Activated T-cell treated with anti-CD3 and anti-CD28 coated beads, Interleukin-2, amount 50 U/mL, for 72 hours (primary cell): Measurements from ENCODE around the gene GLCCI1. TPM values are rescaled to one million over a fixed set of nuclear protein-coding genes. Genes with fewer than 3 reads are reported as not detected.
A peak's percentile ranks its signal among the peaks of the same experiment; 100 is the strongest.
"Not testable (repeated sequence)": the region's sequence is repeated elsewhere in the genome, so short reads cannot be mapped to it uniquely, and the experiment has no call there.

Experiments used
- ATAC-seq, 2 donors: fragments of 150-1000 bp; cut with Tn5 transposase; replicated peaks in 1 of 2; 2 replicates each; pipeline ENCODE4 v1.10.0; 2021; ENCODE audit warnings: moderate library complexity in 2 of 2, mild to moderate bottlenecking in 1 of 2
- DNase-seq, 2 donors: peaks; one replicate each; pipeline ENCODE4 v3.0.0; 2021 to 2022; ENCODE audit warnings: mixed read lengths in 1 of 2
- H3K27ac Mint-ChIP-seq: one replicate; pipeline ENCODE4 v1.8.0; 2022; ENCODE audit warnings: mild to moderate bottlenecking, moderate library complexity, mixed read lengths
- H3K27me3 Mint-ChIP-seq: one replicate; pipeline ENCODE4 v1.8.0; 2022; ENCODE audit warnings: low read depth, mixed read lengths
- H3K36me3 Mint-ChIP-seq, 2 donors: one replicate each; pipeline ENCODE4 v1.8.0; 2022; ENCODE audit warnings: mixed read lengths in 2 of 2, mild to moderate bottlenecking in 1 of 2; ENCODE audit not compliant: insufficient read depth in 2 of 2
- H3K4me1 Mint-ChIP-seq: one replicate; pipeline ENCODE4 v1.8.0; 2022; ENCODE audit warnings: low read depth, mixed read lengths
- H3K4me3 Mint-ChIP-seq, 2 donors: one replicate each; pipeline ENCODE4 v1.8.0; 2022; ENCODE audit warnings: mild to moderate bottlenecking in 2 of 2, mixed read lengths in 2 of 2, moderate library complexity in 2 of 2
- H3K9me3 Mint-ChIP-seq, 2 donors: one replicate each; pipeline ENCODE4 v1.8.0; 2022; ENCODE audit warnings: mixed read lengths in 2 of 2
- total RNA-seq, 2 donors: library from RNA; stranded (reverse); gene quantifications; one replicate each; pipeline ENCODE4 v1.2.3, GENCODE V29; 2022

GLCCI1 gene
- total RNA-seq, 2 donors from 2014 or later, result 25.3 to 26.1 TPM

DNA sequence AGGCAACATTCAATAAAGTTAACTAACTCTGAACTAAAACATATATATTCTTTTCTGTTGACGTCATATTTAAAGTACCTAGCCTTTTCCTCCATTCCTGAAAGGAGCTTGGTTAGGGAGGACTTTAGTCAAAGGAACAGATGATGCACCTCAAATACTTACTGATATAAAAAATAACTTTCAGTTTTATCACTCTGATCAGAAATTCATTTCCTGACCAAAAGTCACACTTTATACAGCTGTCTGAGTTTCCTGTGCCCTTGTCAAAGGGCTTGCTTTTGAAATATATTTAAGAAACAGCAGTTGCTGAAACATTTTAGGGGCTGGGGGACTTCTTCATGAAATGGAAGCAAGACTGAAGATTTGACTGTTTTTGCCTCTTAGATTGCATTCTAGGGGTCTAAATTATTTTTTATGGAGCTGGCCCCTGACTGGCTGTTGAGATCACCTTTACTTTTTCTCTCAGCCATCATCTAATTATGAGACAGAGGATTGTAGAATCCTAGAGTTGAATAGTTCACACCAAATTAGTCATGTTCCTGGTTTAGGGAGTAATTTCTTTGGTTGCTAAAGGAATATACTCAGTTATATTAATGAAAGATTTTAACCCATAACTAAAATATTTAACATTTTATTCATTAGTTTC lies 46.6 kb downstream of the GLCCI1 start:
- H3K36me3 Mint-ChIP-seq, result peaks cover 0 to 4% of the 10 kb centered on the region in 2 donors

GRCh38 chr7:8015746-8016120 lies 47.1 kb downstream of the GLCCI1 start:
- ATAC-seq (no peak), DNase-seq (no peak)
- H3K36me3 Mint-ChIP-seq, result peaks cover 0 to 4% of the 10 kb centered on the region in 2 donors
- H3K9me3 Mint-ChIP-seq, result no peaks in the 10 kb centered on the region
- H3K27me3 Mint-ChIP-seq, result no peaks in the 10 kb centered on the region
- H3K4me1 Mint-ChIP-seq, result peaks cover 24% of the 10 kb centered on the region
- H3K4me3 Mint-ChIP-seq, result peak overlapping the region in 1 of 2 donors; percentile 16
- H3K27ac Mint-ChIP-seq, result no peak overlapping the region

More for the DNA sequence above, 46.6 kb downstream of the GLCCI1 start:
- no peaks in the 10 kb centered on the region for H3K9me3 Mint-ChIP-seq
- peak overlapping the region; percentile 81 for H3K27ac Mint-ChIP-seq
- ATAC-seq (peak; percentile 39 to 77), DNase-seq (no peak)
- no peaks in the 10 kb centered on the region for H3K27me3 Mint-ChIP-seq
- peaks cover 24% of the 10 kb centered on the region for H3K4me1 Mint-ChIP-seq
- H3K4me3 Mint-ChIP-seq, result peak overlapping the region; percentile 27 to 52

GRCh38 chr7:8017423-8017822 lies 48.8 kb downstream of the GLCCI1 start:
- ATAC-seq (no peak), DNase-seq (no peak)
- H3K4me1 Mint-ChIP-seq, result peaks cover 24% of the 10 kb centered on the region
- H3K27me3 Mint-ChIP-seq, result no peaks in the 10 kb centered on the region
- H3K9me3 Mint-ChIP-seq, result no peaks in the 10 kb centered on the region
- no peak overlapping the region for H3K4me3 Mint-ChIP-seq
- no peak overlapping the region for H3K27ac Mint-ChIP-seq
- peaks cover 0 to 4% of the 10 kb centered on the region in 2 donors for H3K36me3 Mint-ChIP-seq

DNA sequence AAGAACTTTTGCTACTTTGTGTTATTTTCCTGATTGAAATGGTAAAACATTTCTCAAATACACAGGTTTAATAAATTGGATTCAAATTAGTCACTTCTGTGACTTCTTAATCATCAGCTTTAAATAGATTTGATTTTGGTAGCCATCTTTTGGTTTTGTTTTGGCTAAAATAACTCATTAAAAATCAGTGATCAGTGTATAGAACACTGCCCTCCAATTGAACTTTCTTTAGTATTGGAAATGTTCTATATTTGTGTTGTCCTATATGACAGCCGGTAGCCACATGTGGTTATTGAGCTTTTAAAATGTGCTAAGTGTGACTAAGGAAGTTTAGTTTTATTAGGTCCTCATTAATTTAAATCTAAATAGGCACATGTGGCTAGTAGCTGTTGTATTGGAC lies 50.4 kb downstream of the GLCCI1 start:
- H3K4me3 Mint-ChIP-seq, result no peak overlapping the region

DNA sequence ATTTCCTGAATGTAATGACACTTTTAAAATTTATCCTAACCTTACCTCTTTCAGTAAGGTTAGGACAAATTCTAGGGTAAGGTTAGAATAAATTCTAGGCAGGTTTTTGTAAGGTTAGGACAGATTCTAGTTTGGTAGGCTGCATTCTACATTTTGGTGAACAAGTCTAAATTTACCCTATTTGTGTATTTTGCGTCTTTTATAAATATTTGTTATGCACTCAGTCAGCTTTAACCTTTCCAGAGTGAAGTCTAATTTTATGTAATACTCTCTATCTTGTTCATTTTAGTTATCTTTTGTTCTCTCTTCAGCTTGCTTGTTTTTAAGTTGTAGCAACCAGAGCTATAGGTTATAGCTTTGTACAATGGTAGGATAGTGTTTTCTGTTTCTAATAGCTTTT lies 54.0 kb downstream of the GLCCI1 start:
- H3K4me1 Mint-ChIP-seq, result peaks cover 5% of the 10 kb centered on the region
- H3K27me3 Mint-ChIP-seq, result no peaks in the 10 kb centered on the region
- H3K9me3 Mint-ChIP-seq, result peaks cover 10 to 13% of the 10 kb centered on the region in 2 donors
- no peak for ATAC-seq
- peaks cover 24 to 36% of the 10 kb centered on the region in 2 donors for H3K36me3 Mint-ChIP-seq
- no peak overlapping the region for H3K4me3 Mint-ChIP-seq
- DNase-seq, result no peak
- no peak overlapping the region for H3K27ac Mint-ChIP-seq

More for the DNA sequence above, 50.4 kb downstream of the GLCCI1 start:
- Mint-ChIP-seq H3K27me3 (no peaks in the 10 kb centered on the region), H3K27ac (peak overlapping the region; percentile 70), H3K36me3 (peaks cover 0 to 4% of the 10 kb centered on the region in 2 donors), H3K4me1 (peaks cover 24% of the 10 kb centered on the region), H3K9me3 (no peaks in the 10 kb centered on the region)
- ATAC-seq, result no peak
- no peak for DNase-seq

DNA sequence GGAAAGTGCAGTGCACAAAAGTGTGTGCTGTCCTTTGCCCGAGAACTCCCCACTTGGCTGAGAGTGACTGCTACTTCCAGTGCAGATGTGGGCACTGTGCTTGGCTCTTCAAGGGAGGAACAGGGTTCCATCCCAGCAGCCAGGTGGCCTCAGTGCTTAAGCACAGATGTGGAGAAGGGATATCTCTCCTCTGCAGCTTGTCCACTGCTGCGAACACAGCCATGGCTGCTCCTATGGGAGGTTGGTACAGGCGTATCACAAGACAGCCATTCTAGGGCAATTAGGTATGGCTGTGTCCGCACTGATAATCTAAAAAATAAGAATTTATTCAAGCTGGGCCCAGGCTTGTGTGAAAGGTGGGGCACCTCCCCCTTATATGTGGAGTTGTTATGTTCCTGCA lies 66.6 kb downstream of the GLCCI1 start:
- Mint-ChIP-seq H3K27me3 (no peaks in the 10 kb centered on the region), H3K9me3 (no peaks in the 10 kb centered on the region), H3K27ac (no peak overlapping the region), H3K36me3 (peaks cover 9 to 10% of the 10 kb centered on the region in 2 donors), H3K4me1 (peaks cover 14% of the 10 kb centered on the region), H3K4me3 (no peak overlapping the region)
- DNase-seq, result no peak
- peak in 1 of 2 donors; percentile 34 for ATAC-seq

- peak; percentile 73 to 75 for ATAC-seq
- DNase-seq, result no peak
- H3K4me1 Mint-ChIP-seq, result peaks cover 21% of the 10 kb centered on the region
- no peaks in the 10 kb centered on the region for H3K9me3 Mint-ChIP-seq
- H3K27ac Mint-ChIP-seq, result no peak overlapping the region
- H3K27me3 Mint-ChIP-seq, result no peaks in the 10 kb centered on the region
- H3K36me3 Mint-ChIP-seq, result peaks cover 9 to 12% of the 10 kb centered on the region in 2 donors
- no peak overlapping the region for H3K4me3 Mint-ChIP-seq
Observed at GRCh38 chr7:8035647-8036518, 67.3 kb downstream of the GLCCI1 start.

GRCh38 chr7:8037151-8037550 lies 68.6 kb downstream of the GLCCI1 start:
- Mint-ChIP-seq H3K9me3 (no peaks in the 10 kb centered on the region), H3K27me3 (no peaks in the 10 kb centered on the region), H3K36me3 (peaks cover 9 to 10% of the 10 kb centered on the region in 2 donors), H3K4me3 (no peak overlapping the region), H3K27ac (no peak overlapping the region), H3K4me1 (peaks cover 33% of the 10 kb centered on the region)
- no peak for DNase-seq
- ATAC-seq, result no peak

DNA sequence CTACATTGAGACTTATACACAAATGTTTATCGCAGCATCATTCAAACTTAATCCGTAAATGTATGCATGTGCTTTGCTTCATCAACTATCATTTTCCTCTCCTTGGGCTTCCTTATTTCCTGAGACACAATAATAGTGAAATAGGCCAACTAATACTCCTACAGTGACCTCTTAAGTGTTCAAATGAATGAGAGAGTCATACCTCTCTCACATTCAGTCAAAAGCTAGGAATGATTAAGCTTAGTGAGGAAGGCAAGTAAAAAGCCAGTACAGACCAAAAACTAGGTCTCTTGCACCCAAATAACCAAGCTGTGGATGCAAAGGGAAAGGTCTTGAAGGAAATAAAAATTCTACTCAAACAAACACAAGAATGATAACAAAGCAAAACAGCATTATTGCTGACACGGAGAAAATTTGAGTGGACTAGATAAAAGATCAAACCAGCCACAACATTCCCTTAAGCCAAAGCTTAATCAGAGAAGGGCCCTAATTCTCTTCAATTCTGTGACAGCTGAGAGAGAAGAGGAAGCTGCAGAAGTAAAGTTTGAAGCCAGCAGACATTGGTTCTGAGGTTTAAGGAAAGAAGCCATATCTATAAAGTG lies 72.3 kb downstream of the GLCCI1 start:
- DNase-seq, result no peak
- Mint-ChIP-seq H3K9me3 (no peaks in the 10 kb centered on the region), H3K4me1 (peaks cover 55% of the 10 kb centered on the region), H3K27ac (peak overlapping the region; percentile 69), H3K36me3 (peaks cover 13 to 27% of the 10 kb centered on the region in 2 donors), H3K4me3 (peak overlapping the region in 1 of 2 donors; percentile 81), H3K27me3 (no peaks in the 10 kb centered on the region)
- ATAC-seq, result peak; percentile 71 to 75

DNA sequence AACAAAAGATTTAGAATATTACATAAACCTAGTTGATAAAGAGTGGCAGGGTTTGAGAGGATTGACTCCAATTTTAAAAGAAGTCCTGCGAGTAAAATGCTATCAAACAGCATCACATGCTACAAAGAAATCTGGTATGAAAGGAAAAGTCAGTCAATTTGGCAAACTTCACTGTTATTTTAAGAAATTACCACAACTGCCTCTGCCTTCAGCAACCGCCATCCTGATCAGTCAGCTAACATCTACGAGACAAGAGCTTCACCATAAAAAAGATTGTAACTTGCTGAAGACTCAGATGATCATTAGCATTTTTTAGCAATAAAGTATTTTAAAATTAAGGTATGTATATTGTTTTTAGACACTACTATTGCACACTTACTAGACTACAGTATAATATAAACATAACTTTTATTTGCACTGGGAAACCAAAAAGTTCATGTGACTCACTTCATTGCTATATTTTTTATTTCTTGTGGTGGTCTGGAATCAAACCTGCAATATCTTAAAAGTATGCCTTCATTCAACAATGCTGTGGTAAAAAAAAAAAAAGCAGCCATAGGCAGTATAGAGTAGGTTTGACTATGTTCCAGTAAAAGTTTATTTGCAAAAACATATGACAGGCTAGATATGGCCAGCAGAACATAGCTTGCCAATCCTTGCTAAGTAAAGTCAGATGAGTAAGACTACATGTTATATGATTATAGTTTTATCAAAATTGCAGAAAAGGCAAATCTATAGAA lies 74.4 kb downstream of the GLCCI1 start:
- Mint-ChIP-seq H3K27ac (peak overlapping the region; percentile 97), H3K9me3 (no peaks in the 10 kb centered on the region), H3K36me3 (peaks cover 9 to 19% of the 10 kb centered on the region in 2 donors), H3K4me1 (peaks cover 67% of the 10 kb centered on the region), H3K4me3 (peak overlapping the region in 1 of 2 donors; percentile 75), H3K27me3 (no peaks in the 10 kb centered on the region)
- no peak for ATAC-seq
- DNase-seq, result no peak

DNA sequence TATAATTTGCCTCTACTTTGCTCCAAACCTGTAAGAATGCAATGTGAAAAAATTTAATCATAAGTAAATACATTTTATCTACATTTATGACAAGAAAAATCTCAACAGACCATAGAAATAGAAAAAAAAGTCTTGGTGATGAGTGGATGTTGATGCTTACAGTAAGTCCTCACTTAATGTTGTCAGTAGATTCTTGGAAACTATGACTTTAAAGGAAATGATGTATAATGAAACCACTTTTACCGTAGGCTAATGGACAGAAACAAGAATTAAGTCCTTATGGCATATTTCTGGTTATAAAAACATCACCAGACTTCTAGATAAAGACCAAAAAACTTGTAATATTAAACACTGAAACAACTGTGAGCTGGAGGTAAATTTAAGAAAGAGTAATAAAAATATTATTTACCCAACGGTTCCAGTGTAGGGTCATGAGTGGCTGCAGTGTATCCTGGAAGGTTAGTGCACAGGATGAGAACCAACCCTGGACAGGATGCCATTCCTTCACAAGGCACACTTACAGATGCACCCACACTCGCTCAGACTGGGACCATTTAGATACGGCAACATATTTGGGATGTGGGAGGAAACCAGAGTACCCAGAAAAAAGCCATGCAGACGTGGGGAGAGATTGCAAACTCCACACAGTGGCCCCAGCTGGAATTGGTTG lies 76.3 kb downstream of the GLCCI1 start:
- no peaks in the 10 kb centered on the region for H3K9me3 Mint-ChIP-seq
- peaks cover 9 to 19% of the 10 kb centered on the region in 2 donors for H3K36me3 Mint-ChIP-seq
- H3K4me1 Mint-ChIP-seq, result peaks cover 72% of the 10 kb centered on the region
- peak; percentile 59 to 70 for ATAC-seq
- no peaks in the 10 kb centered on the region for H3K27me3 Mint-ChIP-seq
- peak overlapping the region; percentile 20 to 78 for H3K4me3 Mint-ChIP-seq
- peak overlapping the region; percentile 93 for H3K27ac Mint-ChIP-seq
- DNase-seq, result no peak

- not testable (repeated sequence) for H3K27me3 Mint-ChIP-seq, H3K9me3 Mint-ChIP-seq, DNase-seq, ATAC-seq
- H3K4me1 Mint-ChIP-seq, result peaks cover 61% of the 10 kb centered on the region
- H3K36me3 Mint-ChIP-seq, result peaks cover 4 to 13% of the 10 kb centered on the region in 2 donors
- peak overlapping the region in 1 of 2 donors; percentile 35 for H3K4me3 Mint-ChIP-seq
- H3K27ac Mint-ChIP-seq, result peak overlapping the region; percentile 77
Observed at GRCh38 chr7:8048067-8048466, 79.5 kb downstream of the GLCCI1 start.
